GM12874 (cell line): ENCODE data around the gene TAGLN2.

ENCODE experiments used
- TF ChIP-seq, protein P1 (sequence below): IDR thresholded peaks from 2 replicates; pipeline ENCODE4 v1.5.1; 2011; ENCODE audit warnings: low read depth, mild to moderate bottlenecking, control low read depth, low read length, moderate library complexity; ENCODE audit not compliant: insufficient read depth

TAGLN2 gene

DNA sequence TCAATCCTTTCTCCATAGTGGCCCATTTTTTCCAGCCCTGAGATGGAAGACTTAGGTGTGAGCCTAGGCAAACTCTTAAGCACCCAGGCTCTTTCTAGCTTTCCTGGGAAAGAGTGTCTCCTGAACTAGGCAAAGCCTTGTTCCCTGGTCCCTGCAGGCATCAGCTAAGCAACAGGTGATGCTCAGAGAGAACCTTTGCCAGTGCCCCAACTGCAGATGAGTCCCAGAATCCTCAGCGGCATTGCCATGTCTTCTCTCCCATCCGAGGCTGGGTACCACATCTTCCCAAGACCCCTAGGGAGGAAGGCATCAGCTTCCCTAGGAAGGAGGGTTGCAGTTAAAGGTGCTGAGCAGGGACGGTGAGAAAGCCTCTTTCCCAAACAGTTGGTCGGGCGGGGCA is 54.6 kb downstream of the TAGLN2 start:
- TF ChIP-seq, protein P1, sequence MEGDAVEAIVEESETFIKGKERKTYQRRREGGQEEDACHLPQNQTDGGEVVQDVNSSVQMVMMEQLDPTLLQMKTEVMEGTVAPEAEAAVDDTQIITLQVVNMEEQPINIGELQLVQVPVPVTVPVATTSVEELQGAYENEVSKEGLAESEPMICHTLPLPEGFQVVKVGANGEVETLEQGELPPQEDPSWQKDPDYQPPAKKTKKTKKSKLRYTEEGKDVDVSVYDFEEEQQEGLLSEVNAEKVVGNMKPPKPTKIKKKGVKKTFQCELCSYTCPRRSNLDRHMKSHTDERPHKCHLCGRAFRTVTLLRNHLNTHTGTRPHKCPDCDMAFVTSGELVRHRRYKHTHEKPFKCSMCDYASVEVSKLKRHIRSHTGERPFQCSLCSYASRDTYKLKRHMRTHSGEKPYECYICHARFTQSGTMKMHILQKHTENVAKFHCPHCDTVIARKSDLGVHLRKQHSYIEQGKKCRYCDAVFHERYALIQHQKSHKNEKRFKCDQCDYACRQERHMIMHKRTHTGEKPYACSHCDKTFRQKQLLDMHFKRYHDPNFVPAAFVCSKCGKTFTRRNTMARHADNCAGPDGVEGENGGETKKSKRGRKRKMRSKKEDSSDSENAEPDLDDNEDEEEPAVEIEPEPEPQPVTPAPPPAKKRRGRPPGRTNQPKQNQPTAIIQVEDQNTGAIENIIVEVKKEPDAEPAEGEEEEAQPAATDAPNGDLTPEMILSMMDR: no peak

DNA sequence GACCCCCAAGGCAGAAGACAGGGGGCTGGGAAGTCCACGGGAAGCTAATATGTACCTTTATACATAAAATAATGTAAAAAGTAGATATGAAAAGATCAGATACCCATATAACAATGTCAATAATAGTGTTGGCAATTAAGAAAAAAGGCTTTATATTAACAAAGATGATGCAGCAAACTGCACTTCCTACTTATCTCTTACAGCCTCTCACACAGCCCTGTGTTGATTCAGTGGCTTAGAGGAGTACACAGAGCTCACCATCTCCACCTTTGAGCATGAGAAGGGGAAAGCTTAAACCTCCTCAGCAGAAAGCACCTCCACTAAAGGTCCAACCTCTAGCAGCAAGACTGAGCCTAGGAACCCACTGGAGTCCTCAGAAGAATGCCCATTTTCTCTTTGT is 55.7 kb downstream of the TAGLN2 start:
- TF ChIP-seq, protein P1: no peak

DNA sequence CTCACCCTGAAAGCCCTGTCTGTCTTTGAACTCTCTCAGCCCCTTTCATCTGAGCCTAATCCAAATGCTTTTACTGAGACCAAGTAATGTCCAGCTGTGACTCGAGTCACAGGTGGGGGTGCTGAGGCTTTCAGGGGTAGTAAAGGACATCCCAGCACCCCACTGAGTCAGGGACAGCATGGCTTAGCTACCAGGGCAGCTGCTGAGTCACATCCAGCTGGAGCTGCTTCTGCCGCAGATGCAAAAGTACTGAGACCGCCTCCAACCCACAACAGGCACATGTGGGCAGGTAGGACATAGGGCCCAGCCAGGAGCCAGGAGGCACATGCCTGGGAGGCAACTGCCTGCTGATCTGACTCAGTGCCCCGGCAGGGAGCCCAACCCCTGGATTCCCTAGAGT is 56.1 kb downstream of the TAGLN2 start:
- TF ChIP-seq, protein P1: no peak

DNA sequence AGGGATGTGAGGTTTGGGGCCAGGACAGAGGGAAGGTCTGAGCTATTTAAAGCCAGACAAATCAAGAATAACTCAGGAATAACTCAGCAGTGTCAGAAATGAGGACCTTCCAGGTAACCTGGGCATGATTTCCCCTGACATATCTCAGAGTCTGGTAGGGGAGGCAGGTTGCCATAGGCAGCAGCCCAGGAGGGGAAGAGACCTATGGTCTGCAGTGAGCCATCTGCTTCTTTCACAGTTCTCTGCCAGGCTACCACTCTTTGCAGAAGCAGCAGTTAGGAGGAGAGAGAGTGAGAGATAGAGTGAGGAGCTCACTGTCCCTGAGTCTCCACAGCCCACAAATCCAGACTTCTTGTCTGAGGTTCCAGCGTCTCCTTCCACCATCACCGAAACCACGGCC is 56.5 kb downstream of the TAGLN2 start:
- TF ChIP-seq, protein P1: no peak
